Liver (tissue), 9 donors: ENCODE measurements around the gene KSR1. TPM values are rescaled to one million over a fixed set of nuclear protein-coding genes. Genes with fewer than 3 reads are reported as not detected.

Experiments used
- DNase-seq: peaks from one replicate; pipeline ENCODE4 v3.0.0-alpha.2; 2017; ENCODE audit warnings: low spot score
- H3K27ac ChIP-seq, 2 donors: one replicate each; pipeline ENCODE4 v1.7.0; 2013; ENCODE audit warnings: inconsistent platforms in 2 of 2, low read length in 2 of 2, control low read depth in 1 of 2, low read depth in 1 of 2, mild to moderate bottlenecking in 1 of 2
- H3K27me3 ChIP-seq, 4 donors: one replicate each; pipeline versions ENCODE4 v1.6.1 to v1.7.0; 2013; ENCODE audit warnings: low read length in 3 of 4, inconsistent platforms in 1 of 4, mild to moderate bottlenecking in 1 of 4, moderate library complexity in 1 of 4; ENCODE audit not compliant: control insufficient read depth in 4 of 4, insufficient read depth in 4 of 4
- H3K36me3 ChIP-seq, 4 donors: one replicate each; pipeline versions ENCODE4 v1.6.1 to v1.7.0; 2013; ENCODE audit warnings: low read length in 3 of 4, mild to moderate bottlenecking in 3 of 4, low read depth in 1 of 4, moderate library complexity in 1 of 4; ENCODE audit not compliant: control insufficient read depth in 4 of 4, insufficient read depth in 3 of 4
- H3K4me1 ChIP-seq, 4 donors: one replicate each; pipeline versions ENCODE4 v1.6.1 to v1.7.0; 2013; ENCODE audit warnings: low read length in 3 of 4, mild to moderate bottlenecking in 3 of 4, moderate library complexity in 1 of 4; ENCODE audit not compliant: control insufficient read depth in 4 of 4, insufficient read depth in 4 of 4
- H3K4me3 ChIP-seq, 3 donors: one replicate each; pipeline versions ENCODE4 v1.6.1 to v1.7.0; 2013; ENCODE audit warnings: low read length in 3 of 3, control low read depth in 1 of 3, low read depth in 1 of 3, mild to moderate bottlenecking in 1 of 3
- H3K9ac ChIP-seq, 2 donors: one replicate each; pipeline ENCODE4 v1.7.0; 2013; ENCODE audit warnings: low read length in 2 of 2, mild to moderate bottlenecking in 2 of 2, moderate library complexity in 2 of 2, control low read depth in 1 of 2, low read depth in 1 of 2
- H3K9me3 ChIP-seq, 4 donors: one replicate each; pipeline versions ENCODE4 v1.6.1 to v1.7.0; 2013; ENCODE audit warnings: low read length in 3 of 4; ENCODE audit not compliant: control insufficient read depth in 4 of 4
- EGR1 ChIP-seq, 2 donors: IDR thresholded peaks; 2 replicates each; pipeline ENCODE4 v1.6.1; 2016 to 2018; ENCODE audit warnings: antibody characterized with exemption in 2 of 2, low read depth in 2 of 2
- FOXA1 ChIP-seq: IDR thresholded peaks from 2 replicates; pipeline ENCODE4 v1.6.1; 2016; ENCODE audit warnings: antibody characterized with exemption
- FOXA2 ChIP-seq: IDR thresholded peaks from 2 replicates; pipeline ENCODE4 v1.6.1; 2016; ENCODE audit warnings: antibody characterized with exemption
- GABPA ChIP-seq, 2 donors: IDR thresholded peaks in 1 of 2; conservative IDR thresholded peaks in 1 of 2; 2 replicates each; pipeline ENCODE4 v1.6.1; 2016; ENCODE audit warnings: antibody characterized with exemption in 2 of 2, mild to moderate bottlenecking in 1 of 2, moderate library complexity in 1 of 2
- HNF4A ChIP-seq, 2 donors: conservative IDR thresholded peaks; 2 replicates each; pipeline ENCODE4 v1.6.1; 2016; ENCODE audit warnings: antibody characterized with exemption in 2 of 2, mild to moderate bottlenecking in 2 of 2
- HNF4G ChIP-seq: IDR thresholded peaks from 2 replicates; pipeline ENCODE4 v1.6.1; 2016; ENCODE audit warnings: antibody characterized with exemption
- JUND ChIP-seq, 2 donors: IDR thresholded peaks; 2 replicates each; pipeline ENCODE4 v1.6.1; 2016; ENCODE audit warnings: antibody characterized with exemption in 2 of 2
- NR2F2 ChIP-seq: IDR thresholded peaks from 2 replicates; pipeline ENCODE4 v1.6.1; 2016; ENCODE audit warnings: antibody characterized with exemption
- RAD21 ChIP-seq, 2 donors: IDR thresholded peaks; 2 replicates each; pipeline ENCODE4 v1.6.1; 2016; ENCODE audit warnings: antibody characterized with exemption in 2 of 2, mild to moderate bottlenecking in 2 of 2
- RXRA ChIP-seq, 2 donors: IDR thresholded peaks; 2 replicates each; pipeline ENCODE4 v1.6.1; 2017 to 2018; ENCODE audit warnings: antibody characterized with exemption in 2 of 2, mild to moderate bottlenecking in 1 of 2
- SP1 ChIP-seq: IDR thresholded peaks from 2 replicates; pipeline ENCODE4 v1.6.1; 2018; ENCODE audit warnings: antibody characterized with exemption, mild to moderate bottlenecking
- TAF1 ChIP-seq: conservative IDR thresholded peaks from 2 replicates; pipeline ENCODE4 v1.6.1; 2016; ENCODE audit warnings: antibody characterized with exemption, mild to moderate bottlenecking
- YY1 ChIP-seq: IDR thresholded peaks from 2 replicates; pipeline ENCODE4 v1.6.1; 2016; ENCODE audit warnings: antibody characterized with exemption, mild to moderate bottlenecking
- WGBS: extraction: QIAGEN DNeasy Blood & Tissue Kit; methylation state at CpG from one replicate; pipeline ENCODE4 v1.1.7; 2013; 5-methylcytosine and 5-hydroxymethylcytosine counted together
- polyA plus RNA-seq, 2 donors: library from polyadenylated mRNA; stranded (reverse) in 1 of 2; unstranded in 1 of 2; fragments of 200-250 nt in 1 of 2; fragments of >200 nt in 1 of 2; fragmentation: Nextera tagmentation in 1 of 2; extraction: Ambion mirVana in 1 of 2; gene quantifications; one replicate each; pipeline versions ENCODE4 v1.2.1 to v1.2.3, GENCODE V29; 2013 to 2015
- total RNA-seq, 2 donors: library from RNA; depleted of rRNA; stranded (reverse); fragments of >200 nt; gene quantifications; one replicate each; pipeline ENCODE4 v1.2.3, GENCODE V29; 2014
- TF ChIP-seq, protein P1 (sequence below): IDR thresholded peaks from 2 replicates; pipeline ENCODE4 v1.6.1; 2016; ENCODE audit warnings: antibody characterized with exemption
- TF ChIP-seq, protein P2 (sequence below): IDR thresholded peaks from 2 replicates; pipeline ENCODE4 v1.6.1; 2016; ENCODE audit warnings: antibody characterized with exemption
- TF ChIP-seq, protein P3 (sequence below): IDR thresholded peaks from 2 replicates; pipeline ENCODE4 v1.6.1; 2016; ENCODE audit warnings: antibody characterized with exemption
- TF ChIP-seq, protein P4 (sequence below): fragments of 150-350 bp; IDR thresholded peaks from 2 replicates; pipeline ENCODE4 v1.5.1; 2017; ENCODE audit warnings: improper control_type of control experiment, low read depth, low read length; ENCODE audit not compliant: missing input control
- TF ChIP-seq, protein P5 (sequence below): IDR thresholded peaks from 2 replicates; pipeline ENCODE4 v1.6.1; 2016; ENCODE audit warnings: antibody characterized with exemption, mild to moderate bottlenecking
- donor health status: healthy.
- donor health status: healthy.
- donor health status: healthy.
- donor health status: healthy.
- donor health status: healthy.

KSR1 gene
- total and polyA plus RNA-seq, 4 donors = 1.2 to 9.0 (median 4.1) TPM

DNA sequence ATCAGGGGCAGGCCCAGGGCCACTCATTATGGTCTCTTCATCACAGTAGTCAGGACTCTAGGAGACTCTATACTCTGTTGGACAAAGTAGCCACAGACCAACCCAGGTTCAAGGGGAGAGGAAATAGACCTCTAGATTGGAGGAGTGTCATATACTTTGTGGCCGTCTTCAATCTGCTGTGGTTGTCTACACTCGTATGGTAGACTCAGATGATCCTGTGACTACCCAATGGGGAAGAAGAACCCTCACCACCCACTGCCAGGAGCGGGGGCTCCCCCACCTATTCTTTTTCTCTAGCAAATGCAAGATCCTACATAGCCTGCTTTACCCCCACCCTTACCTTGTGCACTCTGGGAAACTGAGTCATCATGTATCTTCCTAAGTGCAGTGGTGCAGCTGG lies 80.5 kb downstream of the KSR1 start:
- H3K9ac ChIP-seq = no peak overlapping the region
- H3K4me1 ChIP-seq = peaks cover 0 to 5% (median 4%) of the 10 kb centered on the region in 4 donors
- H3K9me3 ChIP-seq = no peaks in the 10 kb centered on the region
- H3K4me3 ChIP-seq = no peak overlapping the region
- no peaks in the 10 kb centered on the region for H3K27me3 ChIP-seq
- H3K36me3 ChIP-seq = no peaks in the 10 kb centered on the region
- DNase-seq = no peak
- WGBS = 88% methylated on average over 3 of the region's 3 CpGs
- no peak overlapping the region for H3K27ac ChIP-seq
- TF ChIP-seq EGR1 (IDR thresholded peaks at IDR 0.05; ENCODE audit: low read depth in 2 of 2) (no peak), NR2F2 (no peak)
- TF ChIP-seq, protein P1, sequence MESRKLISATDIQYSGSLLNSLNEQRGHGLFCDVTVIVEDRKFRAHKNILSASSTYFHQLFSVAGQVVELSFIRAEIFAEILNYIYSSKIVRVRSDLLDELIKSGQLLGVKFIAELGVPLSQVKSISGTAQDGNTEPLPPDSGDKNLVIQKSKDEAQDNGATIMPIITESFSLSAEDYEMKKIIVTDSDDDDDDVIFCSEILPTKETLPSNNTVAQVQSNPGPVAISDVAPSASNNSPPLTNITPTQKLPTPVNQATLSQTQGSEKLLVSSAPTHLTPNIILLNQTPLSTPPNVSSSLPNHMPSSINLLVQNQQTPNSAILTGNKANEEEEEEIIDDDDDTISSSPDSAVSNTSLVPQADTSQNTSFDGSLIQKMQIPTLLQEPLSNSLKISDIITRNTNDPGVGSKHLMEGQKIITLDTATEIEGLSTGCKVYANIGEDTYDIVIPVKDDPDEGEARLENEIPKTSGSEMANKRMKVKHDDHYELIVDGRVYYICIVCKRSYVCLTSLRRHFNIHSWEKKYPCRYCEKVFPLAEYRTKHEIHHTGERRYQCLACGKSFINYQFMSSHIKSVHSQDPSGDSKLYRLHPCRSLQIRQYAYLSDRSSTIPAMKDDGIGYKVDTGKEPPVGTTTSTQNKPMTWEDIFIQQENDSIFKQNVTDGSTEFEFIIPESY = no peak

DNA sequence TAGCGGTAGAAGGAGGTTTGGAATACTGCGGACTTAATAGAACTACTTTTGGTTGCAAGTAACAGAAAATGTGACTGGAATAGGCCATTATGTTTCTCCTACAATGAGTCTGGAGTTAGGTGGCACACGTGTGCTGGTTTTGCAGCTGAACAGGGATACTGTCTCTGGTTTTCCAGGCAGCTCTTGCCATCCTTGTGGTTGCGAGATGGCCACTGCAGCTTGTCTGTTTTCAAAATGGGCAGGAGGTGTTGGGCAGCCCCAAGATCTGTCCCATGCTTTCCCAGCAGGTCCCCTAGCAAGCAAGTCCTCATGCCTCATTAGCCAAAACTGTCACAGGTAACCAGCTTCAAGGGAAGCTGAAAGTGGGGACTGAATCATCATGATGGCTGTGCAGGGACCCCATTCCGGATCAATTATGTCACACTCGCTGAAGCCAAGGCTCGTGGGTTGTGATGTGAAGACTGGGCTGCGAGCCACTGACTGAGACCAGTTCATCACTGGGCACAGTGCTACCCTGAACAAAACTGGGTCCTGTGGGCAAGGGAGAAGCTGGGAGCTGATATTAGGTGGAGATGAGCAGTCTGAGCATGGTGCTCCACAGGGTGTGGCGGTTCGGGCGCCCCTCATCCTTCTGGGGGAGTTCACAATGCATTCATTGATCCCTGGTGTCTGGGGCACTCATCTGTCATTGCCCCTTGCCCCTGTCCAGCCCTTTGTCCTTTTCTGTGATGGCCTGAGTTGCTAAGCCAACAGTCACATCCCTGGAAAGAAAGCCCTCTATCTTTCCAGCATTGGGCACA lies 82.1 kb downstream of the KSR1 start:
- Histone ChIP-seq H3K9ac (no peak overlapping the region), H3K27me3 (no peaks in the 10 kb centered on the region), H3K27ac (no peak overlapping the region), H3K4me3 (no peak overlapping the region), H3K9me3 (no peaks in the 10 kb centered on the region), H3K36me3 (no peaks in the 10 kb centered on the region), H3K4me1 (peaks cover 0 to 5% (median 4%) of the 10 kb centered on the region in 4 donors)
- no peak for DNase-seq
- TF ChIP-seq SP1 (no peak), EGR1 (IDR thresholded peaks at IDR 0.05; ENCODE audit: low read depth in 2 of 2) (no peak), JUND (IDR thresholded peaks at IDR 0.05) (no peak), HNF4G (no peak), HNF4A (conservative IDR thresholded peaks at IDR 0.05) (no peak), YY1 (no peak), FOXA2 (no peak), FOXA1 (no peak), RXRA (IDR thresholded peaks at IDR 0.05) (no peak), NR2F2 (no peak), GABPA (IDR thresholded peaks at IDR 0.05 in 1 of 2, conservative IDR thresholded peaks at IDR 0.05 in 1 of 2) (no peak), TAF1 (no peak), RAD21 (IDR thresholded peaks at IDR 0.05) (no peak)
- TF ChIP-seq, protein P1 = no peak
- TF ChIP-seq, protein P2, sequence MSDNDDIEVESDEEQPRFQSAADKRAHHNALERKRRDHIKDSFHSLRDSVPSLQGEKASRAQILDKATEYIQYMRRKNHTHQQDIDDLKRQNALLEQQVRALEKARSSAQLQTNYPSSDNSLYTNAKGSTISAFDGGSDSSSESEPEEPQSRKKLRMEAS = no peak
- TF ChIP-seq, protein P3, sequence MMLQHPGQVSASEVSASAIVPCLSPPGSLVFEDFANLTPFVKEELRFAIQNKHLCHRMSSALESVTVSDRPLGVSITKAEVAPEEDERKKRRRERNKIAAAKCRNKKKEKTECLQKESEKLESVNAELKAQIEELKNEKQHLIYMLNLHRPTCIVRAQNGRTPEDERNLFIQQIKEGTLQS = no peak
- TF ChIP-seq, protein P4, sequence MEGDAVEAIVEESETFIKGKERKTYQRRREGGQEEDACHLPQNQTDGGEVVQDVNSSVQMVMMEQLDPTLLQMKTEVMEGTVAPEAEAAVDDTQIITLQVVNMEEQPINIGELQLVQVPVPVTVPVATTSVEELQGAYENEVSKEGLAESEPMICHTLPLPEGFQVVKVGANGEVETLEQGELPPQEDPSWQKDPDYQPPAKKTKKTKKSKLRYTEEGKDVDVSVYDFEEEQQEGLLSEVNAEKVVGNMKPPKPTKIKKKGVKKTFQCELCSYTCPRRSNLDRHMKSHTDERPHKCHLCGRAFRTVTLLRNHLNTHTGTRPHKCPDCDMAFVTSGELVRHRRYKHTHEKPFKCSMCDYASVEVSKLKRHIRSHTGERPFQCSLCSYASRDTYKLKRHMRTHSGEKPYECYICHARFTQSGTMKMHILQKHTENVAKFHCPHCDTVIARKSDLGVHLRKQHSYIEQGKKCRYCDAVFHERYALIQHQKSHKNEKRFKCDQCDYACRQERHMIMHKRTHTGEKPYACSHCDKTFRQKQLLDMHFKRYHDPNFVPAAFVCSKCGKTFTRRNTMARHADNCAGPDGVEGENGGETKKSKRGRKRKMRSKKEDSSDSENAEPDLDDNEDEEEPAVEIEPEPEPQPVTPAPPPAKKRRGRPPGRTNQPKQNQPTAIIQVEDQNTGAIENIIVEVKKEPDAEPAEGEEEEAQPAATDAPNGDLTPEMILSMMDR = no peak
- TF ChIP-seq, protein P5, sequence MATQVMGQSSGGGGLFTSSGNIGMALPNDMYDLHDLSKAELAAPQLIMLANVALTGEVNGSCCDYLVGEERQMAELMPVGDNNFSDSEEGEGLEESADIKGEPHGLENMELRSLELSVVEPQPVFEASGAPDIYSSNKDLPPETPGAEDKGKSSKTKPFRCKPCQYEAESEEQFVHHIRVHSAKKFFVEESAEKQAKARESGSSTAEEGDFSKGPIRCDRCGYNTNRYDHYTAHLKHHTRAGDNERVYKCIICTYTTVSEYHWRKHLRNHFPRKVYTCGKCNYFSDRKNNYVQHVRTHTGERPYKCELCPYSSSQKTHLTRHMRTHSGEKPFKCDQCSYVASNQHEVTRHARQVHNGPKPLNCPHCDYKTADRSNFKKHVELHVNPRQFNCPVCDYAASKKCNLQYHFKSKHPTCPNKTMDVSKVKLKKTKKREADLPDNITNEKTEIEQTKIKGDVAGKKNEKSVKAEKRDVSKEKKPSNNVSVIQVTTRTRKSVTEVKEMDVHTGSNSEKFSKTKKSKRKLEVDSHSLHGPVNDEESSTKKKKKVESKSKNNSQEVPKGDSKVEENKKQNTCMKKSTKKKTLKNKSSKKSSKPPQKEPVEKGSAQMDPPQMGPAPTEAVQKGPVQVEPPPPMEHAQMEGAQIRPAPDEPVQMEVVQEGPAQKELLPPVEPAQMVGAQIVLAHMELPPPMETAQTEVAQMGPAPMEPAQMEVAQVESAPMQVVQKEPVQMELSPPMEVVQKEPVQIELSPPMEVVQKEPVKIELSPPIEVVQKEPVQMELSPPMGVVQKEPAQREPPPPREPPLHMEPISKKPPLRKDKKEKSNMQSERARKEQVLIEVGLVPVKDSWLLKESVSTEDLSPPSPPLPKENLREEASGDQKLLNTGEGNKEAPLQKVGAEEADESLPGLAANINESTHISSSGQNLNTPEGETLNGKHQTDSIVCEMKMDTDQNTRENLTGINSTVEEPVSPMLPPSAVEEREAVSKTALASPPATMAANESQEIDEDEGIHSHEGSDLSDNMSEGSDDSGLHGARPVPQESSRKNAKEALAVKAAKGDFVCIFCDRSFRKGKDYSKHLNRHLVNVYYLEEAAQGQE = no peak
- WGBS = 87% methylated on average over 11 of the region's 11 CpGs
